MM.1S (cell line): ENCODE results near the gene RSPH10B.
"Not testable (repeated sequence)": the region's sequence is repeated elsewhere in the genome, so short reads cannot be mapped to it uniquely, and the experiment has no call there.

Experiments used
- DNase-seq: peaks from one replicate; pipeline ENCODE4 v3.0.0-alpha.2; 2015
- H2AFZ ChIP-seq: fragments of 300-600 bp; sonication (generic); 2 replicates; pipeline ENCODE4 v1.6.0; 2016; ENCODE audit warnings: antibody characterized with exemption, low read length
- H3F3A ChIP-seq: fragments of 300-600 bp; sonication (generic); 2 replicates; pipeline ENCODE4 v1.6.1; 2016; ENCODE audit warnings: mild to moderate bottlenecking, antibody characterized with exemption, low read length, moderate library complexity, mixed read lengths; ENCODE audit not compliant: insufficient read depth
- H3K27ac ChIP-seq: fragments of 300-600 bp; sonication (generic); 2 replicates; pipeline ENCODE4 v1.5.1; 2016; ENCODE audit warnings: mild to moderate bottlenecking, low read length
- H3K27me3 ChIP-seq: fragments of 300-600 bp; sonication (generic); replicated peaks from 2 replicates; pipeline ENCODE4 v1.6.0; 2016; ENCODE audit warnings: low read length; ENCODE audit not compliant: insufficient read depth
- H3K36me3 ChIP-seq: fragments of 300-600 bp; sonication (generic); replicated peaks from 2 replicates; pipeline ENCODE4 v1.6.1; 2016; ENCODE audit warnings: mild to moderate bottlenecking, low read length, mixed read lengths; ENCODE audit not compliant: insufficient read depth
- H3K4me1 ChIP-seq: fragments of 300-600 bp; sonication (generic); 2 replicates; pipeline ENCODE4 v1.6.1; 2016; ENCODE audit warnings: low read length, mixed read lengths
- H3K4me2 ChIP-seq: fragments of 300-600 bp; sonication (generic); 2 replicates; pipeline ENCODE4 v1.6.0; 2016; ENCODE audit warnings: low read depth, low read length
- H3K4me3 ChIP-seq: fragments of 300-600 bp; sonication (generic); 2 replicates; pipeline ENCODE4 v1.5.1; 2016; ENCODE audit warnings: low read length, mixed read lengths
- H3K79me2 ChIP-seq: fragments of 300-600 bp; sonication (generic); 2 replicates; pipeline ENCODE4 v1.6.1; 2016; ENCODE audit warnings: mixed run types, low read length, mixed read lengths
- H3K9ac ChIP-seq: fragments of 300-600 bp; sonication (generic); 2 replicates; pipeline ENCODE4 v1.6.1; 2016; ENCODE audit warnings: low read length, mixed read lengths
- H3K9me2 ChIP-seq: fragments of 300-600 bp; sonication (generic); replicated peaks from 2 replicates; pipeline ENCODE4 v1.6.1; 2016; ENCODE audit warnings: mild to moderate bottlenecking, low read length, mixed read lengths; ENCODE audit not compliant: insufficient read depth
- H3K9me3 ChIP-seq: fragments of 300-600 bp; sonication (generic); replicated peaks from 2 replicates; pipeline ENCODE4 v1.6.1; 2016; ENCODE audit warnings: mild to moderate bottlenecking, low read length, mixed read lengths; ENCODE audit not compliant: insufficient read depth
- H4K20me1 ChIP-seq: fragments of 300-600 bp; sonication (generic); 2 replicates; pipeline ENCODE4 v1.6.1; 2016; ENCODE audit warnings: mild to moderate bottlenecking, low read length, moderate library complexity, mixed read lengths; ENCODE audit not compliant: insufficient read depth
- EZH2 ChIP-seq: fragments of 300-600 bp; sonication (generic); optimal IDR thresholded peaks from 2 replicates; pipeline ENCODE3; 2017; ENCODE audit warnings: low read depth, mild to moderate bottlenecking, antibody characterized with exemption, low read length, mixed read lengths
- EZH2phosphoT487 ChIP-seq: fragments of 300-600 bp; sonication (generic); IDR thresholded peaks from 2 replicates; pipeline ENCODE4 v1.6.1; 2018; ENCODE audit warnings: antibody characterized with exemption, low read length
- TF ChIP-seq, protein P1 (sequence below): fragments of 300-600 bp; sonication (generic); IDR thresholded peaks from 2 replicates; pipeline ENCODE4 v1.5.1; 2016; ENCODE audit warnings: antibody characterized with exemption, low read length, mixed read lengths

RSPH10B gene

GRCh38 chr7:6012355-6013104, 42.0 kb upstream of the RSPH10B start:
- Histone ChIP-seq H3K4me3 (no peak overlapping the region), H2AFZ (no peak overlapping the region), H3K79me2 (peaks cover 54% of the 10 kb centered on the region), H3K9me3 (no peaks in the 10 kb centered on the region), H3K9me2 (no peaks in the 10 kb centered on the region), H3K4me1 (no peaks in the 10 kb centered on the region), H3K27me3 (no peaks in the 10 kb centered on the region), H3F3A (peaks cover 5% of the 10 kb centered on the region; the same call in 1 of the 2 replicates), H3K9ac (no peak overlapping the region), H4K20me1 (no peaks in the 10 kb centered on the region), H3K4me2 (no peak overlapping the region), H3K27ac (no peak overlapping the region), H3K36me3 (peaks cover 4% of the 10 kb centered on the region; the same call in 1 of the 2 replicates)
- DNase-seq = no peak
- no peak for TF ChIP-seq EZH2
- TF ChIP-seq EZH2phosphoT487 = no peak
- TF ChIP-seq, protein P1, sequence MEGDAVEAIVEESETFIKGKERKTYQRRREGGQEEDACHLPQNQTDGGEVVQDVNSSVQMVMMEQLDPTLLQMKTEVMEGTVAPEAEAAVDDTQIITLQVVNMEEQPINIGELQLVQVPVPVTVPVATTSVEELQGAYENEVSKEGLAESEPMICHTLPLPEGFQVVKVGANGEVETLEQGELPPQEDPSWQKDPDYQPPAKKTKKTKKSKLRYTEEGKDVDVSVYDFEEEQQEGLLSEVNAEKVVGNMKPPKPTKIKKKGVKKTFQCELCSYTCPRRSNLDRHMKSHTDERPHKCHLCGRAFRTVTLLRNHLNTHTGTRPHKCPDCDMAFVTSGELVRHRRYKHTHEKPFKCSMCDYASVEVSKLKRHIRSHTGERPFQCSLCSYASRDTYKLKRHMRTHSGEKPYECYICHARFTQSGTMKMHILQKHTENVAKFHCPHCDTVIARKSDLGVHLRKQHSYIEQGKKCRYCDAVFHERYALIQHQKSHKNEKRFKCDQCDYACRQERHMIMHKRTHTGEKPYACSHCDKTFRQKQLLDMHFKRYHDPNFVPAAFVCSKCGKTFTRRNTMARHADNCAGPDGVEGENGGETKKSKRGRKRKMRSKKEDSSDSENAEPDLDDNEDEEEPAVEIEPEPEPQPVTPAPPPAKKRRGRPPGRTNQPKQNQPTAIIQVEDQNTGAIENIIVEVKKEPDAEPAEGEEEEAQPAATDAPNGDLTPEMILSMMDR = no peak

DNA sequence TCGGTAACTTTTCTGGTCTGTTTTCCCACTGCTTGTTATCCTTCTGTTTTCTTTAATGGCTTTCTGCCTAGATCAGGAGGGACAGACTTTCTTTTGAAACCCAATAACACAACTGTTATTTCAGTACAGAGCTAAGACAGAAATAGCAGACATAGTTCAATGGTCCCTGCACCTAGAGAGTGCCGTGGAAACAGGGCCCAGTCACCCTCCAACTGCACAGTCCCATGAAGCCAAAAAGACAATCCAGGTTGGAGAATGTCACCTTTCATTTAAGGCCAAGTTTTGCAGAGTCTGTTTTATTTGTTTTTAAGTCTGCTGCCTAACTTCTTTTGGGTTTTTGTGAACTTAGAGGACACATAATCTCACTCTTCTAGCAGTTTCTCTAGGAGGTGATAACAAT, 41.1 kb upstream of the RSPH10B start:
- Histone ChIP-seq H3K9me2 (no peaks in the 10 kb centered on the region), H3K4me2 (no peak overlapping the region), H3K4me1 (no peaks in the 10 kb centered on the region), H3K27me3 (no peaks in the 10 kb centered on the region), H3K4me3 (no peak overlapping the region), H2AFZ (no peak overlapping the region), H3K9me3 (no peaks in the 10 kb centered on the region), H3K27ac (no peak overlapping the region), H3K9ac (no peak overlapping the region), H4K20me1 (no peaks in the 10 kb centered on the region), H3K79me2 (peaks cover 54% of the 10 kb centered on the region), H3F3A (peaks cover 5% of the 10 kb centered on the region; the same call in 1 of the 2 replicates), H3K36me3 (no peaks in the 10 kb centered on the region)
- TF ChIP-seq EZH2 = no peak
- no peak for TF ChIP-seq EZH2phosphoT487
- TF ChIP-seq, protein P1 = no peak
- no peak for DNase-seq

GRCh38 chr7:6010370-6010769, 39.9 kb upstream of the RSPH10B start:
- H3K4me2 ChIP-seq = peak overlapping the region; percentile 34
- not testable (repeated sequence) for H3K27me3 ChIP-seq, H3K4me3 ChIP-seq, H3K9me3 ChIP-seq, H3F3A ChIP-seq, H3K4me1 ChIP-seq, H3K36me3 ChIP-seq, H4K20me1 ChIP-seq, H2AFZ ChIP-seq, DNase-seq, H3K27ac ChIP-seq, H3K9ac ChIP-seq, H3K9me2 ChIP-seq
- H3K79me2 ChIP-seq = peaks cover 48% of the 10 kb centered on the region
